ENCODE data around the gene TBC1D4. TPM values are rescaled to one million over a fixed set of nuclear protein-coding genes. Genes with fewer than 3 reads are reported as not detected.

Gene TBC1D4
- total RNA-seq, 1 donor from 2014 or later, result 26.1 TPM

DNA sequence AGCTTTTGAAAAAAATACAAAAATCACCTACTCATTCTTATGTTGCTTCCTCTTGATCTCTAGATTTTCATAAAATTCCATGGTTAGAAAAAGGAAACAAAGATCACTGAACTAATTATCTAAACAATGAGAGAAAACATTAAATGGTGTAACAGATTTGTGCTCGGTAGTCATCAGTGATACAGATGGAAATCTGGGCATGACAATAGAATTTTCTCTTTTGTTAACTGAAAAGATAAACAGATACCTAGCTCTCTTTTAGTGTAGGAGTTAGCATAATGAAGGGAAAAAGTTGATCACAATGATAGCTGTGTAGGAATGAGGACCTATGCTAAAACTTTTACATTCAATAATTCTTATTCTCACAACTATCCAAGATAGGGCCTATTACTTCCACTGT lies 103.7 kb downstream of the TBC1D4 start:
- Histone ChIP-seq H3K27me3 (no peaks in the 10 kb centered on the region), H3K27ac (no peak overlapping the region), H3K9me3 (no peaks in the 10 kb centered on the region), H3K4me3 (no peak overlapping the region), H3K4me1 (no peaks in the 10 kb centered on the region), H3K36me3 (no peaks in the 10 kb centered on the region)
- DNase-seq (no peak), ATAC-seq (no peak)
- intact Hi-C loops (cut with DNase I), result no loop called here
- TF ChIP-seq, protein P1, sequence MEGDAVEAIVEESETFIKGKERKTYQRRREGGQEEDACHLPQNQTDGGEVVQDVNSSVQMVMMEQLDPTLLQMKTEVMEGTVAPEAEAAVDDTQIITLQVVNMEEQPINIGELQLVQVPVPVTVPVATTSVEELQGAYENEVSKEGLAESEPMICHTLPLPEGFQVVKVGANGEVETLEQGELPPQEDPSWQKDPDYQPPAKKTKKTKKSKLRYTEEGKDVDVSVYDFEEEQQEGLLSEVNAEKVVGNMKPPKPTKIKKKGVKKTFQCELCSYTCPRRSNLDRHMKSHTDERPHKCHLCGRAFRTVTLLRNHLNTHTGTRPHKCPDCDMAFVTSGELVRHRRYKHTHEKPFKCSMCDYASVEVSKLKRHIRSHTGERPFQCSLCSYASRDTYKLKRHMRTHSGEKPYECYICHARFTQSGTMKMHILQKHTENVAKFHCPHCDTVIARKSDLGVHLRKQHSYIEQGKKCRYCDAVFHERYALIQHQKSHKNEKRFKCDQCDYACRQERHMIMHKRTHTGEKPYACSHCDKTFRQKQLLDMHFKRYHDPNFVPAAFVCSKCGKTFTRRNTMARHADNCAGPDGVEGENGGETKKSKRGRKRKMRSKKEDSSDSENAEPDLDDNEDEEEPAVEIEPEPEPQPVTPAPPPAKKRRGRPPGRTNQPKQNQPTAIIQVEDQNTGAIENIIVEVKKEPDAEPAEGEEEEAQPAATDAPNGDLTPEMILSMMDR (IDR thresholded peaks at IDR 0.05), result no peak

DNA sequence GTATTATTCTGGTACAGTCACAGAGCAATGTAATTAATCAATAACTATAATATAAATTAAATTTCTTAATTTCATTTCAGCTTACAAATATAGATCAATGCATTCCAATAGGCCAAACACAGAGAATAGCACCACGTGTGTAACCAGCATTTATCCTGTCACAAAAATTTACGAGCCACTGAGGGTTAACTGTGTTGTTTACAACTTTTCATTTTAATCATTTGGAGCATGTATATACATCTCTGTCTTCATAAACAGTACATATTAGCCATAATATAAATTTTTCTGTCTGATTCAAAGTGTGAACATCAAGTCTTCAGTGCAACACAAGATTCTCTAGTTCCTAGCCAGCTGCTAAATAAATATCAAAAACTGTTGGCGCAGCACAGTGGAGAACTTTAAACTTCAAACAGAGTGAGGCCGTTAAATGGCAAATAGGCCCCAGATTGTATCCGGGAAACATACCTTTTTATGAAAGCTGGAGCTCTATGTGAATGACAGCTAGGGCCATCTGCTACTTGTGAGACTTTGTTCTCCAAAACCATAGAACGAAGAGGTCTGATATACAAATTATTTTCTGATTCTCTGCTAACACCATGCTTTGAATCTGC lies 105.1 kb downstream of the TBC1D4 start:
- no peaks in the 10 kb centered on the region for H3K9me3 ChIP-seq
- peaks cover 4% of the 10 kb centered on the region for H3K4me1 ChIP-seq
- ATAC-seq, result no peak
- no peaks in the 10 kb centered on the region for H3K36me3 ChIP-seq
- no peak overlapping the region for H3K27ac ChIP-seq
- H3K27me3 ChIP-seq, result no peaks in the 10 kb centered on the region
- intact Hi-C loops (cut with DNase I), result no loop called here
- TF ChIP-seq, protein P1 (IDR thresholded peaks at IDR 0.05), result no peak
- no peak overlapping the region for H3K4me3 ChIP-seq
- DNase-seq, result no peak

DNA sequence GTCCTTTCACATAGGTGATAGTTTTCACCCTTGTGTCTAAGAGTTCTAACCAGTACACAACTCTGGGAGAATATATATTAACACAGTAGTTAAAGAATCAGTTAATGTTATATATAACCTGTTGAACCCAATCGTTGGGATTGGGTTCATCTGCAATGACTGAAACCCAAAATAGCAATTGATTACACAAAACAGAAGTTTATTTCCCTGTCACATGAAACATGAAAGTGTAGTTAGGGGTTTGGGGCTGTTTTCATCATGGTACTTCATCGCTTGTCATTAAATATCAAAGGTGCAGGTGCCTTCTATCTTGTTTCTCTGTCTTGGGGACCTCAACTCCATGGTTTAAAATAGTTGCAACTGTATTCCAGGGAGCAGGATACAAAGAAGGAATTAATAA lies 106.6 kb downstream of the TBC1D4 start:
- H3K4me1 ChIP-seq, result peaks cover 4% of the 10 kb centered on the region
- intact Hi-C loops (cut with DNase I), result no loop called here
- H3K27me3 ChIP-seq, result no peaks in the 10 kb centered on the region
- DNase-seq (no peak), ATAC-seq (no peak)
- H3K27ac ChIP-seq, result no peak overlapping the region
- no peaks in the 10 kb centered on the region for H3K36me3 ChIP-seq
- no peak overlapping the region for H3K4me3 ChIP-seq
- TF ChIP-seq, protein P1 (IDR thresholded peaks at IDR 0.05), result no peak
- no peaks in the 10 kb centered on the region for H3K9me3 ChIP-seq

DNA sequence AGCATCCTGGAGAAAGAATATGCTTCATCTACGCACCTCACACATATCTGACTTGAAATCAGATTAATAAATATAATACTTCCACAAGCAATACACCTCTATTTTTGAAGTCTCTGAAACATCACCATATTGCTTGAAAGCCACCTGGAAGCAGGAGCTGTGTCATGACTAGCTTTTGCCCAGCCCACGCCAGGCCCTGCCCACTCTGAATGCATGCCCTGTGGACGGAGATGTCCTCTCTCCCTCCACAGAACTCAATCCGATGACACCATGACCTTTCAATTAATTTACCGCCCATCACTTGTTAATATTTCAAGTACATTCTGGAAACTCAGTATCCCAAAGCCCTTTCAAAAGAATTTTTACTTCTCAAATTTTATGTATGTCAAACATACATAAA lies 108.0 kb downstream of the TBC1D4 start:
- TF ChIP-seq, protein P1 (IDR thresholded peaks at IDR 0.05), result no peak
- H3K36me3 ChIP-seq, result no peaks in the 10 kb centered on the region
- H3K9me3 ChIP-seq, result no peaks in the 10 kb centered on the region
- DNase-seq (no peak), ATAC-seq (no peak)
- intact Hi-C loops (cut with DNase I), result no loop called here
- no peak overlapping the region for H3K27ac ChIP-seq
- H3K4me1 ChIP-seq, result peaks cover 4% of the 10 kb centered on the region
- H3K27me3 ChIP-seq, result no peaks in the 10 kb centered on the region
- H3K4me3 ChIP-seq, result no peak overlapping the region

DNA sequence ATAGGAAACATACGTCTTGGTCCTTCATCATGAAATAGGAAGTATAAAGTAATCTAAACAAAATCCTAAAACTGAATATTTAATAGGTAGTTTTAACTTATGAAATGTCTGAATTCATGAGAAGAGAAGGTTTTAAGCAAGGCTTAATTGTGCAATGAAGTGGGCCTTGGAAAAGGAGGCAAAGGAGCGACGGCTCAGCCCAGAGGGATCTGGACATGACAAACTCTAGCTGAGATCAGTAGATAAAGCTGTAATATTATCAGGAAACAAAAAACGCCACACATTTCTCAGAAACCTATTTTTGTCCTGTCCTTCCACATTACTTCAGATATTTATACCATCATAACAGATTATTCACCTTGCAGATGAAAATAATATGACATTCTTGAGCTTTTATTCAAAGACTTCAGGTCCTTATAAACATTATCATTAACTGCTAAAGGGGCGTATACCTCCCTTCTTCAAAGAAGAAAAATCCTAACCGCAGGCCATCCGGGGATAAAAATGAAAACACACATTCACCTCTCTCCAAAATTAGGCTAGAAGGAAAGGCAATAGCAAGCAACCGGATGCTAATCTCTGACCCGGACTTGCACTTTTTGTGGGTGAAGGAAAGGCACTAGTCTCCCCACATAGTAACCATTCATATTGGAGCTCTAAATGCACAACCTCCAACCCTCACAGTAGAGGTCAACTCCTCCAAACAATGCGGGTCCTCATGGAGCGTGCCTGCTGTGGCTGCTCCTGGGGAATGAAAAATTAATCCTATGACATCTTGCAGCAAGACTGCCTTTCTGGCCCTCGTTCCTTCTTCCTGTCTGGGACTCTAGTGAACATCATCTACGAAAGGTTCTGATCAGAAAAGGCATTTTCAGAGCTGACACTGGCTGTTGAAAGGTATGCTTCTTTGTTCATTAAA lies 108.8 kb downstream of the TBC1D4 start:
- intact Hi-C loops (cut with DNase I), result no loop called here
- no peak overlapping the region for H3K27ac ChIP-seq

More for the DNA sequence above, 108.8 kb downstream of the TBC1D4 start:
- Histone ChIP-seq H3K4me3 (no peak overlapping the region), H3K4me1 (peaks cover 4% of the 10 kb centered on the region), H3K9me3 (no peaks in the 10 kb centered on the region), H3K27me3 (no peaks in the 10 kb centered on the region), H3K36me3 (no peaks in the 10 kb centered on the region)
- no peak for ATAC-seq
- no peak for DNase-seq
- TF ChIP-seq, protein P1 (IDR thresholded peaks at IDR 0.05), result no peak
